DMS153 (cell line): ENCODE measurements around the gene DNAH11.
"Not testable (repeated sequence)": the region's sequence is repeated elsewhere in the genome, so short reads cannot be mapped to it uniquely, and the experiment has no call there.

Experiments
- DNase-seq: peaks from one replicate; lab custom pipeline; 2025; lab: John Stamatoyannopoulos, UW

Gene DNAH11

DNA sequence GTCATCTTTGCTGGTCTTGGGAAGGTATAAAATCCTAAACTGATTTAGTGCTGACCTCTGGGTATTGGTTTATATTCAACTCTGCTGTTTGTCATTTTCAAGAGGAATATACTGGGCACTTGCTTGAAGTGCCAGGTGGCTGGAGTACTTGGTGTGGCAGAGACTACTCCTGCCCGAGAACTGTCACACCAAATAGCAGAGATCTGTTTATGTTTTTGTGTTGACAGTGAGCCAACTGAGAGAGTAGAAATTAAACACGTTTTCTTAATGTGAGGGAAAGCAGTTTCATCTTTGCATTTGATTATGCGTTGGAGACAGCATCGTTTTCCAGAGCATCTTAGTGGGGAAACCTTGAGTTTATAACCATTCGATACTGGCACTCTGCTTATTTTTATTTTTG lies 228.4 kb downstream of the DNAH11 start:
- DNase-seq: no peak

DNA sequence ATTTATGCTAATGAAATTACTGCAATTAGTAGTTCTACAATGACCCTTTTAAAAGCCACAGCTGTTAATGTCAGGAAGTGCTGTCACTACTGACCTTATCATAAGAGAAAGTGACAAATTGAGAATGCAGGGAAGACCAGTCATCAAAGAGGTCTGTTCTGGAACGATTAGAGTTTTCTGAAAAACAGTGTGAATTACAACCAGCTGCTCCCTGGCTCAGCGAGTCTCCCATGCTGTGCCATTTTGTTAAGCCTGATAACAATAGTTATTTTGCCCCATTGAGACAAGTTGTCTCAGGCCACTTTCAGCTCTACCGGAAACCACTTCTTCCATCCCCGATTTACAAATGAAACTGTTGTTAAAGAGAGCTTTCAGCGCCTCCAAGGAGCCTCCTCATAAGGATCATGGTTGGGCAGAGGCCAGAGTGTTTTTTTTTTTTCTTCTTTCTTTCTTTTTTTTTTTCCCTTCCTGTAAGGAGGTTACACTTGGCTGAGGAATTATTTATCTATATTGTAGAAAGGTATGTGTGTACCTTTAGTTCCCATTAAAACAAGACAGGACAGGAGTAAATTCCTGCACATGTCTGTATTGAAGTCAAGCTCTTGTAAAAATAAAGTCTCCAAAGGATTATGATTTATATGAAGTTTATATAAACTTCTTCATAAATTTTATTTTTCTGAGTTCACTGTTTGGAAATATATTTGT lies 229.2 kb downstream of the DNAH11 start:
- DNase-seq: no peak

DNA sequence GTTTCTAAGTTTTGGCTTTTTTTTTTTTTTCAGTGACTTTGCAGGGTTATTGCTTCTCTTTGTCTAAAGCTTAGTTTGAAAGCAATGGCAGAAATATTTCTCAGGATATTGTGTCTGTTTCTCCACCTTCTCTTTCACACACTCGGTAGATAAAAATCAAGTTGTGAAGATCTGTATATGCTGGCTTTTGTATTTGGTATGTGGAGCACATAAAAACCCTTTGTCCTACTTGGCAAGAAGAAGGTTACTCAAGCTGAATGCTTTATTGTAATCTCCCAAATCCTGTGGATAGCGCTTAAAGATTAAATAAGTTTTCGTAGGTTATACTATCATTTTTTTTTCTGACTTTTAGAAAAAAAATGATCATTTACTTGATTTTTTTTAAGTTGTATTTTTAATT lies 230.5 kb downstream of the DNAH11 start:
- no peak for DNase-seq

DNA sequence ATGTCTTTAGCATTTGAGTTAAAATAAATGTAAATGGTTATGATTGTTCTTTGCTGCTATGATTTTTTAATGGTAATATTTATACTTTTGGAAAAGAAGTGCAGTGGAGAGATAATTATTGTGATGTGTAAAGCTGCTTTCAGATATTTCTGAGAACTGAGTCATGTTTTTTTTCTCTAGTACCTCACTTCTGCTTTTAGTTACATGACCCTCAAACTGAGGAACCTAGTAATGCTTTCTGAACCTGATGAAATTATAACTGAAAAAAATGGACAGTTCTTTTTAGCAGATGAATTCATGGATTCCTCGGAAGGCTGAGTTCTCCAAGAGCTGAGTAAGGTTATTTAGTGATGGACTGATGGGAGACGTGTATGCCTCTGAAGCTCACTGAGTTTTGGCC lies 235.1 kb downstream of the DNAH11 start:
- DNase-seq: no peak

DNA sequence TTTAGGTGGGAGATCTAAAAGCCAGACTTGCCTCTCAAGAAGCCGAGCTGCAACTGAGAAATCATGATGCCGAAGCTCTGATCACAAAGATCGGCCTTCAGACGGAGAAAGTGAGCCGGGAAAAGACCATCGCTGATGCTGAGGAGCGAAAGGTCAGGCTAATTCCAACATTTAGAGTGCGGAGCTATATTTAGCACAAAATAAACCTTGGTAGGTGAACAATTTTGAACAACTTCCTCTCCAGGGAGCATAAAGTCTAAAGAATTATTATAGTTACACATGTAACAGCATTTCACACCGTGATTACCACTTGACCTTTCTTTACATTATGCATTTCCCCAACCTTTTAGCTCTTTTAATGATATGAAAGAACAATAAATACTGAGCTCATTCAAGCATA lies 236.1 kb downstream of the DNAH11 start:
- no peak for DNase-seq

DNA sequence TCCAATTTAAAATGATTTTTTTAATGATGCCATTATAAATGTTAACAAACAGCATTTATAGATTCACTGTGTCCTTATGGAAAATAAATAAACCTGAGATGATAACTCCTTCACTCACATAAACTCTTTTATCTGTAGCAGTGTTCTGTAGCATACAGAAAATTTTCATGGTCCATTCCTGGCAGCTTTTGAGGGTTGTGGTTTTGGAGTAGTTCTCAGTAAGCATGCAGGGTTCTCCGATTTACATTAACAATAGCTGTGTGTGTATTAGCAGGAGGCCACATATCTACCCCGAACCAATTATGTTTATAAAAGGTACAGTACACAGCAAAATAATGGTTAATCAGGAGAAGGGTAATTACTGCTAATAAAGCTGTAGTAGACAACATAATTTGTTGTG lies 240.2 kb downstream of the DNAH11 start:
- no peak for DNase-seq

DNA sequence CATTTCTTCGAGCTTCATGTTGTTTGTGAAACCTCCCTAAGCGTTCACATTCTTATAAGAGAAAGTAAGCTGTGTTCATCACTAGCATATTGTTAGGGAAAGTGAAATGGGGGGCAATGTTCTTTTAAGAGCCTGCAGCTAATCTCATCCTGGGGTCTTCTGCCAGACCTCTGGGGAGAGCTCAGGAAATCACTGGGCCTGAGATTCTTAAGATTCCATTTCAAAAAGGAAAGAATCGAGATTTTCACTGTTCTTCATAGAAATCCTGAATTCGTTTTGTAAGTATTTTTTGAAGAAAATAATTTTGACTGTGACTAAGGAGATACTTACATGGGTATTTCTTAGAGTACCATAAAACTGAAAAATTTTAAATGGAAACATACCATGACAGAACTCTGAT lies 242.2 kb downstream of the DNAH11 start:
- no peak for DNase-seq

DNA sequence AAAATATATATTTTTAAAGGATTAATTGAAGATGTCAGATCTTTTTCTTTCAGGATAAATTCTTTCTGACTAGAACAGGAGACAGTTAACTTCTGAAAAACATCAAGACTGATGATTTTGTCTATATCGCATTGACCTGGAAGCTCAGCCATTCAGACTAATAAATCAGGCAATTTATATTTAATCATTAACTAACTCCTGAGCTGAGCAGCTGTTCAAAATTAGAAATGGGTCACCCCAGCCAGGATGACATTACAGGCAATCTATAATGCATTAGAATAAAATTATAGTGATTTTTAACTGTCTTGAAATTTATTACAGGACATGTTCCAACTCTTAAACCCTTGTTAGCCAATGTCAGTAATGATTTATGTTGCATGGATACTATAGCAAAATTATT lies 263.0 kb downstream of the DNAH11 start:
- no peak for DNase-seq

DNA sequence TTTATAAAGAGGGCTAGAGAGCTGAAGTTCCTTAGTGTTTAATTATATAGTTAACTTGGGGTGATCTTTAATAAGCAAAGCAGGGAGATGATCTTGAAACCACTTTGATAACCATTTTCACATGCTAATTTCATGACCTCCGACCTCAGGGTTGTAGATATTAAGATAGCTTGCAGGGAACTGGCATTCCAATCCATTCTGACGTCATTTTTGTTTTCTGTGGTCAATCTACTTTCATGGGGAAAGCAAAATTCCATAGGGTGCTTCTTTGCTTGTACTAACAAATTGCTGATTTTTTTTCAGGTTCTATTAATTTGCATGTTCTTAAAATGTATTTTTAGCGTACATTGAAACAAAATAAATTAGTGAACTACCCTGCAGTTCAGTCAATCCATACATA lies 263.5 kb downstream of the DNAH11 start:
- no peak for DNase-seq

DNA sequence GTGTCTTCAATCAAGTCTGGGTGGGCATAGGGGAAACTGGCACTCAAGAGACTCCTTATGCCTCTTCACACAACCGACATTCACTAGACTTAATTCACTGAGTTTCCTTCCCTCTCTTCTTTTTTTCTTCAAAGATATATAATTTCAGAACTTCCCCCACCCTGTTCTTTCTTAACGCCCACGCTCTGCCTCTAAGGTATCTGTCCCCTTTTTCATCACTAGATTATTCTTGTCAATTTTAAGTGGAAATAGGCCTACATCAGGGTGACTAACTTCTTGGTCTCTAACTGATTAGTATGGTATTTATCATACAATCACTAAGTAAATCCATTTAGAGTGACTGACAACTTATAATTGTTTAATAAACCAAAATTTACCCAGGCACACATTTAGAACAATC lies 276.2 kb downstream of the DNAH11 start:
- DNase-seq: no peak

DNA sequence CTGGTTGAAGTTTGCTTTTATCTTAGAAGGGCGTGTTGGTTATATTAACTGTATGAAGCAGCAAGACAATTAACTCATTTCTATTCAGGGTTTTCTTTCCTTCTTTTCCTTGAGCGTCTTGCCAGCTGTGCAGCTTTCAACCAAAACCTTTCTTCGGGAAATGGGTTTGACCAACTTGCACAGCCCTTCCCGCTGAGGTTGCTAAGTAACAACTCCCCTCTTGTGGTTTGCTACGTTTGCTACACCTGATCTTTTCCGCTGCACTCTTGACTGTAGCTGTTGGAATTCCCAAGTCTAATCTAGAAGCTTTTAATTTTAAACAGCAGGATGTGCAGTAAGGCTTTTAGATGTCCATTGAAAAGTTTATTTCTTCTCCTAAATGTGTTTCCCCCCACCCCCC lies 286.0 kb downstream of the DNAH11 start:
- DNase-seq: no peak

DNA sequence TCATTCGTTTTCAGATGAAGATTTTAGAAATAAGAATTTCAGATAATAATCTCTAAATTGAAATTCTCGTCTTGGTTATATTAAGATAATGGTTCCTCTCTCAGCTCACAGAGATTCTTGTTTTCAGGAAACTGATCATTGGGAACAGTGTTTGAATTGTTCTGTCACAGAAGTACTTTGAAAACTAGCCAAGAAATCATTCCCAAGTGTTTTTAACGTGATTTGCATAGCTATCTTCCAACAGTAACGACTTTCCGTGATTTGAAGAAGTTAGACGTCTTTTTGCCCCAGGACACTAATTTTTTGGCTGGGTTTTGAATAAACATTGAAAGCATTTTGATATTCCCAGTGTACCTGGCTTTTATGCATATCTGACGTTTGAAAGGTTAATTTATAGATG lies 286.9 kb downstream of the DNAH11 start:
- no peak for DNase-seq

DNA sequence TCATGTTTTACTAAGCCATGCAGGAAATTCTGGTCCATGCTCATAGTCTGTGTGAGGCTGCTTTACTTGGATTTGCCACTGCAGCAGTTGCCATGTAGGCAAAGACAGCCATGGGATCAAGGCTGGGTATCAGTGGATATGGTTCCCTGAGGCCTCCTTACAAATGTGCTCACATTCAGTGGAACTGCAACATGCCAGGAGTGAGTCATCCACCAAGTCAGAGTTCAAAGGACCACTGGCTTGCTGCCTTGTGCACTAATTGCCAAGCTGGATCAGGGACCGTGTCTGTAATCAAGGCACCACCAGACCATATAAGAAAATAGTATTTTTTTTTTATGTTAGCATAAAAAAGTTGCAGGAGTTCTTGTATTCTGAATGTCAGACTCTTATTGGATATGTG lies 301.9 kb downstream of the DNAH11 start:
- no peak for DNase-seq

DNA sequence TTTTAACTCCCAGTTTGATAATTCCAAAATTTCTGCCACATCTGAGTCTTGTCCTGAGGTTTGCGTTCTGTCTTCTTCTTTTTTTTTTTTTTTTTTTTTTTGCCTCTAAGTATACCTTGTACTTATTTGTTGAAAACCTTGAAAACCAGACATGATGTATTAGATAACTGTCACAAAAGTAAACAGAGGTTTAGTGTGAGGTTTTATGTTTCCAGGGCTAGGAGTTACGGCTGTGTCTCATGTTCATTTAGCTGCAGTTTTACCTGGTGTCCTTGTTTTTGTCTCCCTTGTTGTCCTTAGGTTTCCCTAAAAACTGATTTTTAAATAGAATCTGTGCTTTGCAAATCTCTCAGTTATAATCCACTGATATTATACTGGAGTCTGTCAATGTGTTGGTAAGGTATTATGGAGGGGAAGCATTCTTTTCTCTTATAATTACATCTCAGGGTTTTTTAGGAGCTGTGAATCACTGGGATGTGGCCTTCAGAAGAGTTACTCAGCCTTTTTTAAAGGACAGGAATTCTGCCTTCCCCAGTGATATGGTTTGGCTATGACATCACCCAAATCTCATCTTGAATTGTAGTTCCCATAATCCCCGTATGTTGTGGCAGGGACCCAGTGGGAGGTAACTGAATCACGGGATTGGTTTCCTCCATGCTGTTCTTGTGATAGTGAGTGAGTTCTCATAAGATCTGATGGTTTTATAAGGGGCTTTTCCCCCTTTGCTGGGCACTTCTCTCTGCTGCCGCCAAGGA lies 307.9 kb downstream of the DNAH11 start:
- no peak for DNase-seq

DNA sequence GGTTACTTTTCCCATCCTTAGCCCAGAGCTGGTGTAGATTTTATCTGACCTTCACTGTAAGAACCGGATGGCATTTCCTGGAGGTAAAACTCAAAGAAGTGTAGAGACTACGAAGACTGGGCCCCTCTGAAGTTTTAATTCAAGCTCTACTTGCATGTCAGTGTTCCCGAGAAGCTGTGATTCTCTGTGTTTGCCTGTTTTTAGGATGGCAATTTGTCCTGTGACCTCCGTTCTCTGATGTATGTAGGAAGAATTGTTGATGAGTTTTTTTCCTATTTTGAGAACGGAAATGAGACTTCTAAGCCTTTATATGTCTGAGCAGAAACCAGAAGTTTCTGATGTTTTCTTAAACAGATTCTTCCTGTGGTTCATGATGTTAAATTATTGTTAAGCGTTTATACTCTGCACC lies 308.7 kb downstream of the DNAH11 start:
- no peak for DNase-seq

DNA sequence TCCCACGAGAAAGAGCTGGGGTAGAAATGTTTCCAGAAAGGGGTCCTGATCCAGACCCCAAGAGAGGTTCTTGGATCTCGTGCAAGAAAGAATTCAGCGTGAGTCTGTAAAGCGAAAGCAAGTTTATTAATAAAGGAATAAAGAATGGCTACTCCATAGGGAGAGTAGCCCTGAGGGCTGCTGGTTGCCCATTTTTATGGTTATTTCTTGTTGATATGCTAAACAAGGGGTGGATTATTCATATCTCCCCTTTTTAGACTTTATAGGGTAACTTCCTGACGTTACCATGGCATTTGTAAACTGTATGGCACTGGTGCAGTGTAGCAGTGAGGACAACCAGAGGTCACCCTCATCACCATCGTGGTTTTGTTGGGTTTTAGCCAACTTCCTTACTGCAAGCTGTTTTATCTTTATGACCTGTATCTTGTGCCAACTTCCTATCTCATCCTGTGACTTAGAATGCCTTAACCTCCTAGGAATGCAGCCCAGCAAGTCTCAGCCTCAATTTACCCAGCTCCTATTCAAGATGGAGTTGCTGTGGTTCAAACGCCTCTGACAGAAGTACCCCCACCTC lies 322.9 kb downstream of the DNAH11 start:
- DNase-seq: not testable (repeated sequence)

DNA sequence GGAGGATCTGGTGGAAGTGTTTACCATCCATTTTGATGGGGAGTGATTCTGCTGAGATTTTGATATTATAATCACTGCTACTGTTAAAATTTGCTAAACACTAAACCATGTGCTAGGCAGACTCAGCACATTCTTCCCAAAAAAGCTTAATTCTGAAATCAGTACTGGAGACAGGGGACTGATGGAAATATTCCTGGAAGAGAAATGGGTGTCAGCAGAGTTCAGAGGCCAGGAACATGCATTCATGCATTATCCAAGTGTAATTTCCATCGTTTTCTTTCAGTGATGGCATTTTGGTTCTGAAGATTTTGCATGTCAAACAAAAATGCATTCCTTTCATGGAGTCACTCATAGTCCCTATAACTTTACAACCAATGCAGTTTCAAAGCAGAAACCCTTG lies 323.9 kb downstream of the DNAH11 start:
- DNase-seq: no peak

DNA sequence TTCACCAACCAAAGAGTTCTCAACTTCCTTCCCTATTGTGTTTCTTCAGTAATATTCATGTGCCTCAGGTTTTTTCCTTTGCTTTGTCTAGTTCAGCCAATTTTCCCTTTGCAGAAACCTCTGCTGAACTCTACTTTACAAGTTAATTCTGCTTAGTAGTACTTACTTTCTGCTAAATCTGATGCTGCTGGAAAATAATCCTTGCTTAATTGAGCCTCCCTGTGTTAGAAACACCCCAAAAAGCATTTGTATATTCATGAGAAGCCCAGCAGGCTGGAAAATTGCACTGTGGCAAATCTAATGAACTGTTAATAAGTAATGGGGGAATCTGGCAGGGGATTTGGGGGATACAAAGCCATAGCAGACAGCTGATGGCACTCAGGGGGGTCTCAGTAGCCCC lies 324.4 kb downstream of the DNAH11 start:
- no peak for DNase-seq

DNA sequence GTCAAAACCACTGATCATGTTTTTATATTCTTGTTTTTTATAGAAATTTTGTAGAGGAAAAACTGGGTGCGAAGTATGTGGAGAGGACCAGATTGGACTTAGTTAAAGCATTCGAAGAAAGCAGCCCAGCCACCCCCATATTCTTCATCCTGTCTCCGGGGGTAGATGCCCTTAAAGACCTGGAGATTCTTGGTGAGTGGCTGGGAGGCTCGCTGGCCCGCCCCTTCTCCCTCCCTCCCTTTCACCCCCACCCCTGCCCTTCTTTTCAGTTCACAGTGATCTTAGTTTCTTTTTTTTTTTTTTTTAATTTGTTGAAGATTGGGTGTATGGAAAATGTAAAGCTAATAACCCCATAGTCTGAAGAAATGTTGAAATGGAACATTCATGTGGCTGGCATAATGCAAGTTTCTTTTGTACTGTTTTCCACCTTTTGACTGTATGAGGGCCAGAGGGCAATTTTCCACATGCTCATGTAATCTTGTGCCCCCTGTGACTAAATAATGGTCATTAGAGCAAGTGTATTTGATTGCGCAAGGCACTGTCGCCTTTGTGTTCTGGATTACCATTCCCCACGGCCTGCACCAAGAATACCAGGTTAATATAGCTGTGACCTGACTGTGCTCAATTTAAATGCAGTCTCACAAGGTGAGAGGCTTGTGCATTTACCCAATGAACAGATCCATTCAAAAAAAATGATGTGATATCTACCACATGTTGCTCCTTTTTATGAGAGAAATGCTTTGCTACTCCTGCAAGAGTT lies 325.2 kb downstream of the DNAH11 start:
- no peak for DNase-seq

DNA sequence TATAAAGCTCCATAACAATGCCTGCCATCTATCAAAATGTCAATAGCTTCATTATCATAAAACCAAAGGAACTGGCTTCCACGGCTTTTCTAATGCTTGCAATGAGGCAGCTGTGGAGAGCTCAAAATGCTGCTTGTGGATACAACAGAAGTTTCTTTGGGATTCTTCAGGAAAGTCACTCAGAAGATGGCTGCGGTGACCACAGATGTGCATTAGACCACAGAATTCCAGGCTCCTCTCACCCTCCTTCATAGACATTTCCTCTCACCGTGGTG lies 325.7 kb downstream of the DNAH11 start:
- DNase-seq: no peak

DNA sequence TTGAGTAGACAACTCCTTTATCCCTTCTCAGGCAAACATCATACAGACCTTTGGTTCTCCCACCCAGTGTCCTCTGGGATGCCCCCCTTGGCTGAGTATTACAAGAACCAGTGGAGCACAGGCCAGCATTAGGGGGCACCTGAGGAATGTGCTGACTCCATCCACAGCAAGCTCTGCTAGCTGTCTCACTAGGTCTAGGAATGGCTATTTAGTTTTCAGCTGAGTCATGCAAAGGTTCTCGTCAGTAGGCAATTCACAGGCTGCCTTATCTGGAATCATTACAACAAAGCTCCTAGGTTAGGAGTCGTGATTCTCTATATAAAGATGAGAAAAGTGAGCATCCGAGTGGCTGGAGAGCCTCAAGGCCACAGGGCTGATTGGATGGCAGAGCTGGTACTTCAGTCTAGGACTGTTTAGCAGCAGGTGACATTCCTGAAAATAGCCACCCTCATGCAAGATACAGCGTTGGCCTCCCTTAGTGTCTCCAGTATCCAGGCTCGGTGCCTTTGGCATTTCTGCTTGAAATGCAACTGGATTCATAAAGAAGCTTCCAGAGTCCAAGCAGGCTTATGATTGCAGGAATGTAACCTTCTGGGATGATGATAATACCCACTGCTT lies 327.1 kb downstream of the DNAH11 start:
- no peak for DNase-seq

DNA sequence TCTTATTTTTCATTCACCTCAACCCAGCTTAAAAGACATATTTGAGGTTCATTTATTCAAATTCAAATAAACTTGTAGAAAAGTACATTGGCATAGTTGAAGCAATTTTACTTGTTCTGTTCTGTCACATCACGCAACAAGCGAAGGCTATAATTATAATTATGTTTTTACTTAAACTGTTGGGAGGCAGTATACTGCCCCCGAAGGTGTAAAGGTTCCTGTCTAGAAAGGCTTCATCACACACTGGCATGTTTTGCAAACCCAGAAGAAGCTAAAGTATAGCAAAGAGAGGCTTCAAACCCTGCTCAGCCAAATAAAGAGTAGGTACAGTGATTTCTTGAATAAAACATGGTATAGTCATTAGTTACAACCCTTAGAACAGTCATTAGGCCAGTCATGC lies 340.2 kb downstream of the DNAH11 start:
- DNase-seq: no peak

DNA sequence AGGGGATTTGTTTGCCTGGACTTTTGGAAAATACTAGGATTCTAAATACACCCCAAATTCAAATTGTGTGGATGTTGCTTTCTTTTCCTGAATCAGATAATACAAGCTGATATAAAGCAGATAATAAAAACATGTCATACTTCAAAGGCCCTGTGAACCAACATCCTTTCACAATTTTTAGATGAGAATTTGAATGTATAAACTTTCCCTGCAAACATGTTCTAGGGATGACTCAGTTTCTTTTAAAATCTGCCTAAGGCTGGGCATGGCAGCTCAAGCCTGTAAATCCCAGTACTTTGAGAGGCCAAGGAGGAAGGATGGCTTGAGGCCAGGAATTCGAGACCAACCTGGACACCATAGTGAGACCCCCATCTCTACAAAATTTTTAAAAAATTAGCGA lies 340.7 kb downstream of the DNAH11 start:
- not testable (repeated sequence) for DNase-seq
